Cerebellar nuclear complex (tissue), 1 donor: ENCODE data around the gene EFHD2.
"Not testable (repeated sequence)": the region's sequence is repeated elsewhere in the genome, so short reads cannot be mapped to it uniquely, and the experiment has no call there.

Source experiments
- DNase-seq, 2 experiments: peaks; one replicate each; lab custom pipeline; 2025; lab: John Stamatoyannopoulos, UW

Gene EFHD2

DNA sequence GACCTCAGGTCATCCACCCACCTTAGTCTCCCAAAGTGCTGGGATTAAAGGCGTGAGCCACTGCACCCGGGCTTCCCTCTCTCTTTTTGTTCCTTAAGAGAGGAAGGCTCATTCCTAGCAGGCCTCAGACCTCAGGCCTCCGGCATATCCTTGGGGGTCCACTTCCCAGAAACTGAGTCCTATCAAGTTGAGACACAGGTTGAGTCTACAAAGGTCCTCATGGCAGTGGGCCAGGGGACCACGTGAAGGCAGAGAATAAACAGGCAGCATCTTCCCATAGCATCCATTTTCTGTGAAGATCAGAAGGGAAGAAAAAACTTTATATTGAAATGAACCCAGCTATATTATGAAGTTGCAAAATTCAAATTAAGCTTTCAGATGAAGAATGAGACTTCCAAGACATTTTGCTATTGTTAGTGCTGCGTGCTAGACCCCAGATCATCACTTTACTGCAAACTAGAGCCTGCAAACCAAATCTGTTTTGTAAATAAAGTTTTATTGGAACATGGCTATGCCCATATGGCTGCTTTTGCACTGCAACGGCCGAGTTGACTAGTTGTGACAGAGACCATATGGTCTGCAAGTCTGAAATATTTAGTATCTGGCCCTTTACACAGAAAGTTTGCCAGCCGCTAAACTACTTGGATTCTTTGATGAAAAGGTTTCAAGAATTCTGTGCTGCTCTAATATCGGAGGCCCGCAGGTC lies 43.3 kb downstream of the EFHD2 start:
- DNase-seq: no peak

DNA sequence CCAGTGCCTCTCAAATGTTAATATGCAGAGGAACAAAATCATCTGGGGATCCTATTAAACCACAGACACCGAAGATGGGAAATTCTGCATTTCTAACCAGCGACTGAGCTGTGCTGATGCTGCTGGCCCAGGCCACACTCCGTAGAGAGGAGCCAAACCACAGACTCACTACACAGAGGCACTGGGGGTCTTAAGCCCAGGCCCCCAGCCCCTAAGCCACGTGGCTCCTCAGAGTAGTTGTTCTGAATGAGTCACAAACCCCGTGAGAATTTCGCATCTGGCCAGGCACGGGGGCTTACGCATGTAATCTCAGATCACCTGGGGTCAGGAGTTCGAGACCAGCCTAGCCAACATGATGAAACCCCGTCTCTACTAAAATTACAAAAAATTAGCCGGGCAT lies 44.0 kb downstream of the EFHD2 start:
- DNase-seq: no peak

DNA sequence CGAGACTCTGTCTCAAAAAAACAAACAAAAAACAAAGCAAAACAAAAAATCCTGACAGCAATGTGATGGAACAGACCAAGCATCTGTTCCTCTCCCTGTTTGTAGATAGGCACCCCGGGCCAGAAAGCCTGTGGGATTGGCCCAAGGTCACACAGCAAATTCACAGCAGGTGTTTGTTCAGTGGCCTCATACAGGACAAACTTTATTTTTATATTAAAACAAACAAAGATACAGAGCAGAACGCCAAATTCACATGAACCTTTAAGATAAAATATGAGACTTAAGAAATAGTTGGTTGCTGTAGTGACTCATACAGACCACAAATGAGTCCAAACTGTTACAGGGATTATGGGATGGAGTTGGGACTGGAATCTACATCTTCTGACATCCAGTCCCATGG lies 44.6 kb downstream of the EFHD2 start:
- DNase-seq: no peak

GRCh38 chr1:15455522-15455921 lies 45.8 kb downstream of the EFHD2 start:
- no peak for DNase-seq

- DNase-seq: no peak
Observed at GRCh38 chr1:15456313-15456954, 46.7 kb downstream of the EFHD2 start, which contains the start of gene CELA2A. Gene CELA2A, plus strand, starts transcription at chr1:15456732. Its CDS starts 22 bp downstream, at chr1:15456754.

DNA sequence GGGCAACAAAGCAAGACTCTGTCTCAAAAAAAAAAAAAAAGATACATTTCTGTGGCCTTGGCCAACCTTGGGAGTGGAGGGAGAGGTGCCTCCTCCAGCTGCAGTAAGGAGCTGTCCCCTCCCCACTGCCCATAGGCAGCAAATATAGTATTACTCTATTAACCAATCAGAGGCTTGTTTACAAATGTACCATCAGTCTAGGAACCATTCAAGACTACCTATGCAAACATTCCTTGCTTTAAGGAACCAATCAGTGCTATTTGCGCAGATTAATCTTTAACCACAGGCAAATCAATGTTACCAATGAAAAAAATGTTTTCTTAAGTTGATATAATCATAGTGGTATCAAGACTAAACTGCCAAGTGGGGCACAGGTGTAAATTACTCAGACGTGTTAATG lies 47.9 kb downstream of the EFHD2 start:
- no peak for DNase-seq

DNA sequence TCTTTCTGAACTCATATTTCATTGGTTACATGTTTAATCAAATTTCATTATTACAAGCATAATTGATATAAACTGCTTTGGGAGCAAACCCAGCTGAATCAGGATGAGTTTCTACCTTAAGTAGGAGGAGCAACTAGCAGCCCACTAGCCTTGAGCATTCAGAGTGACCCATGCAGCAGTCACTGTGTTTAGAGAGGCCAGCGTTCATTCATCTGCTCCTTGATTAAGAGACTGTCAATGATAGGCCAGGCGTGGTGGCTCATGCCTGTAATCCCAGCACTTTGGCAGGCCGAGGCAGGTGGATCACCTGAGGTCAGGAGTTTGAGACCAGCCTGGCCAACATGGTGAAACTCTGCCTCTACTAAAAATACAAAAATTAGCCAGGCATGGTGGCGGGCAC lies 48.7 kb downstream of the EFHD2 start:
- not testable (repeated sequence) for DNase-seq

GRCh38 chr1:15459771-15460707 lies 50.4 kb downstream of the EFHD2 start:
- DNase-seq: no peak

- DNase-seq: no peak
Observed at GRCh38 chr1:15460708-15461095, 51.0 kb downstream of the EFHD2 start.

DNA sequence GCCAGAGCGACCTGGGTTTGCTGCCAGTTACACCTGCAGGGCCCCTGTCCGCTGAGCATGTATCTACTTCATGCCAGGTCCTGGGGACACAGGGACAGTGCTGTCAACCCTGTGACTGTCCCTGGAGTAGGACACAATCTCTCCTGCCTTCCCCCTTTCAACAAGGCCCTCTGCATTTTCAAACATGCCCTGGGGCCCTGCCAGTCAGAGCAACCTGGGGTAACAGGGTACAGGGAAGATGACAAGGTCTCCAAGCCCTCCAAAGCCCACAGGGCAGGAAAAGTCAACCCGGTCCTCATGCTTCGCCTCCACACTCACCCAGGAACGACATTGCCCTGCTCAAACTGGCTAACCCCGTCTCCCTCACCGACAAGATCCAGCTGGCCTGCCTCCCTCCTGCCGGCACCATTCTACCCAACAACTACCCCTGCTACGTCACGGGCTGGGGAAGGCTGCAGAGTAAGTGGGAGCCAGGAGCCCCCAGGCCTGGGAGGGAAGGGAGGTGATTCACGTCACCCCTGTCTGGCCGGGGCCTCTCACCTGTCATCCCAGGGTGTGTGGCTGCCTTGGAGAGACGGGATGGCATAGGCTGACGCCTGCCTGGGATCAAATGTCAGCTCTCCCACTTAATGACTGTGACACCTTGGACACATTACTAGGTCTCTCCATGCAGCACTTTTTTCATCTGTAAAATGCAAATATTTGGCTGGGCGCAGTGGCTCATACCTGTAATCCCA lies 53.5 kb downstream of the EFHD2 start:
- DNase-seq: not testable (repeated sequence)

DNA sequence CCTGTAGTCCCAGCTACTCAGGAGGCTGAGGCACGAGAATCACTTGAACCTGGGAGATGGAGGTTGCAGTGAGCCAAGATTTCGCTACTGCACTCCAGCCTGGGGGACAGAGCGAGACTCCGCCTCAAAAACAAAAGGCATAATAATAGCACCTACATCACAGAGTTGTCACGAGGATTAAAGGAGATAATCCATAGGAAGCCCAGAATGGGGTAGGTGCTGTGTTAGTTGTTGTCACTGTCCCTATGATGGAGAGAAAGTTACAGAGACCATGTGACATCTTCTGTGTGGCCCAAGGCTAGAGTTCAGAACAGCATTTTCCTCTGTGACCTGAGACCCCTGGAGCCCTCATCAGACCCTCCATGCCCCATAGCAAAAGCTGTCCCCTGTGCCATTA lies 54.2 kb downstream of the EFHD2 start:
- not testable (repeated sequence) for DNase-seq

DNA sequence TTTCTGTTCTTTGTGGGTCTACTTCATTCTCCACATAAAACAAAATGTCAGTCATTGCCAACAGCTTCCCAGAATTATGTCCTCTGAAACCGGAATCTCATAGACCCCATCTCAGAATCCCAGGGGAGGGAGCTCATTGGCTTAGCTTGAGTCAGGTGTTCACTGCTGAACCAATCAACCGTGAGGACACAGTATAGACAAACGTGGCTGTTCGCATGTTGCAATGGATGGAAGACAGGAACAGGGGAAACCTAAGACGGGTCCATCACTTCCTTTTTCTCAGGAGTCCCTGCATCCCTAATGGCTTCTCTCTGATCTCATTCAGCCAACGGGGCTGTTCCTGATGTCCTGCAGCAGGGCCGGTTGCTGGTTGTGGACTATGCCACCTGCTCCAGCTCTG lies 56.0 kb downstream of the EFHD2 start:
- DNase-seq: no peak

DNA sequence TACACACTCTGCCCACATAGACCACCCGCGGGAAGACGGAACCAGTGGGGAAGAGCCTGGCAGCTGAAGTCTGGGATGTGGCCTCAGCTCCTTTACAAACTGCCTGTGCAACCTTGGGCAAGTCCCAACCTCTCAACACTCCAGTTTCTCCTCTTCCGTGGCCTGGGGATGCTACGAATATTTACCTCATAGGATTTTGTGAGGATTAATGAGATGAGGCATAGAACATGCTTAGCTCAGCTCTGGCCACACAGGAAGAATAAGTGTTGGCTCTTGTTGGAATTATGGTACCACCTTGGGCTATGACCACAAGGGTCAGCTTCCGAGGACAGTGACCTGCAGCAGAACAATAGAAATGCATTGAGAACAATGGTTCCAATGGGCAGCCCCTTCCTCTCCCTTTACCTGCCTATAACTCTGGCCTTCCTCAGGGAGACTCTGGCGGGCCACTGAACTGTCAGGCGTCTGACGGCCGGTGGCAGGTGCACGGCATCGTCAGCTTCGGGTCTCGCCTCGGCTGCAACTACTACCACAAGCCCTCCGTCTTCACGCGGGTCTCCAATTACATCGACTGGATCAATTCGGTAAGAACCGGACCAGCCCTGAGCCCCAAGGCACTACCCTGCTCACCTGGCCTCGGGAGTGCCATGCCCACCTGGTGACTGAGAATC lies 57.4 kb downstream of the EFHD2 start:
- not testable (repeated sequence) for DNase-seq

- no peak for DNase-seq
Observed at GRCh38 chr1:15468145-15468544, 58.5 kb downstream of the EFHD2 start.

- DNase-seq: no peak
Observed at GRCh38 chr1:15469361-15469760, 59.7 kb downstream of the EFHD2 start.

- DNase-seq: peak in 1 of 2 experiments; percentile 46
Observed at GRCh38 chr1:15469821-15470448, 60.2 kb downstream of the EFHD2 start.

DNA sequence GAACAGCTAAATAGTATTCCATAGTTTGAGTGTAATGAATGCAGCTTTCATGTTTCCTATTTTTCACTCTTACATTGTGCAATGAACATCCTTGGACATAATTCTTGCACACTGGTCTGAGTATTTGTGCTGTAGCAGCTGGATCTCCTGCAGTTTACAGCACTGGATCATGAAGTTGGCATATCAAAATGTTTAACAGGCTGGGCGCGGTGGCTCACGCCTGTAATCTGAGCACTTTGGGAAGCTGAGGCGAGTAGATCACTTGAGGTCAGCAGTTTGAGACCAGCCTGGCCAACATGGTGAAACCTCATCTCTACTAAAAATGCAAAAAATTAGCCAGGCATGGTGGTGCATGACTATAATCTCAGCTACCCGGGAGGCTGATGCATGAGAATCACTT lies 61.4 kb downstream of the EFHD2 start:
- not testable (repeated sequence) for DNase-seq

- DNase-seq: not testable (repeated sequence)
Observed at GRCh38 chr1:15471723-15472122, 62.0 kb downstream of the EFHD2 start.

- no peak for DNase-seq
Observed at GRCh38 chr1:15472587-15472986, 62.9 kb downstream of the EFHD2 start.

DNA sequence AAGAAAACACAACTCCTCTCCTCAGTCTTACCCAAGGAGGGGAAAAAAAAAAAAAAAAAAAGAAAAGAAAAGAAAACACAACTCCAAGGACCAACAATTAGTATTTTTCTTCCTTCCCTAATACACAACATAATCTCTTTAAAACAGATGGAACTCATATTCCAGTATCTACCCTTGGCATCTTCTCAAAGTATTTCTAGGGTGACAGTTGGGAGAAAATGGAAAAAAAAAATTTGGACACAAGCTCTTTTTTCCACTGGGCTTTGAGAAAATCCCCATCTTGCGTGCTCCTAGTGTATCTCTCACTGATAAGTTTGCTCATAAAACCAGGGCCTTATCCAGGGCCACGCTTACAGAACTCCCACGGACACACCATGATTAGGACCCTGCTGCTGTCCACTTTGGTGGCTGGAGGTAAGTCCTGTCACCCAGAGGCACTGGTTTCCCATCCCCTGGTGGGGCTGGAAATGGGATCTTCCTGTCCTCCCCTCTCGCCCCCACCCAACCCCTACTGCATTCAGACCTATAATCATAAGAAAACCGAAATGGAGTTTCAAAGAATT lies 66.1 kb downstream of the EFHD2 start, which contains the start of gene CELA2B:
Gene CELA2B (plus strand): TSS at position 353 of the 563 bp plus-strand sequence. CDS start 22 bp downstream, at position 375.
- DNase-seq: peak in 1 of 2 experiments; percentile 17
